HepG2 (cell line): ENCODE data around the gene CADPS2. TPM values are rescaled to one million over a fixed set of nuclear protein-coding genes. Genes with fewer than 3 reads are reported as not detected.

Experiments used
- ATAC-seq: fragments of 200-7000 bp; cut with Tn5 transposase; 3 replicates; pipeline ENCODE4 v1.9.1; 2020; ENCODE audit warnings: mild to moderate bottlenecking, moderate library complexity
- BruUV-seq: library from RNA; stranded (reverse); fragments of 400-500 nt; replicated peaks from 2 replicates; lab custom pipeline; 2021; lab: Mats Ljungman, UMichigan
- CTCF ChIA-PET: fragments of 300-600 bp; formaldehyde crosslinking; extraction: SDS; loops from one replicate; lab custom pipeline; 2021; ENCODE audit warnings: low total read pairs, inconsistent platforms, low intra/inter-chr PET ratio; lab: Yijun Ruan, JAX
- POLR2A ChIA-PET: fragments of 350-600 bp; sonication (Branson Sonifier 250); formaldehyde crosslinking; loops from one replicate; lab custom pipeline; 2020; ENCODE audit warnings: antibody characterized with exemption, inconsistent platforms; lab: Yijun Ruan, JAX
- DNase-seq: peaks from one replicate; pipeline ENCODE4 v3.0.0-alpha.2; 2015; ENCODE audit warnings: low spot score
- FAIRE-seq: peaks from 3 replicates; lab custom pipeline; 2011; peaks lifted over from hg19 to GRCh38; lab: Jason Lieb, UNC
- H2AFZ ChIP-seq: one replicate; pipeline ENCODE4 v1.6.1; 2011; ENCODE audit warnings: low read length, inconsistent platforms
- H3K27ac ChIP-seq: fragments of 300-600 bp; 3 replicates; pipeline ENCODE4 v1.8.0; 2011; ENCODE audit warnings: mixed run types, mild to moderate bottlenecking, mixed read lengths, low read length, inconsistent platforms; ENCODE audit not compliant: insufficient read depth; ENCODE audit errors: extremely low read length
- H3K27me3 ChIP-seq, 2 experiments: fragments of 200-600 bp in 1 of 2; 2 replicates in 1 of 2; 3 replicates in 1 of 2; pipeline versions ENCODE4 v1.6.0 to v1.8.0; 2011; ENCODE audit warnings: low read length in 2 of 2, mild to moderate bottlenecking in 2 of 2, moderate library complexity in 2 of 2, inconsistent platforms in 1 of 2; ENCODE audit not compliant: insufficient read depth in 2 of 2, control insufficient read depth in 1 of 2
- H3K36me3 ChIP-seq, 2 experiments: fragments of 200-600 bp in 1 of 2; replicated peaks in 1 of 2; 2 replicates in 1 of 2; 3 replicates in 1 of 2; pipeline versions ENCODE4 v1.5.1 to v1.8.0; 2011; ENCODE audit warnings: low read length in 2 of 2, inconsistent platforms in 1 of 2; ENCODE audit not compliant: insufficient read depth in 2 of 2, control insufficient read depth in 1 of 2
- H3K4me1 ChIP-seq: 2 replicates; pipeline ENCODE4 v1.5.1; 2012; ENCODE audit warnings: low read length, inconsistent platforms; ENCODE audit not compliant: insufficient read depth
- H3K4me2 ChIP-seq: 2 replicates; pipeline ENCODE4 v1.6.0; 2011; ENCODE audit warnings: low read depth, low read length, inconsistent platforms
- H3K4me3 ChIP-seq, 3 experiments: fragments of 200-600 bp in 1 of 3; sonication (generic), shearing (Covaris generic) in 1 of 3; replicated peaks in 1 of 3; 2 replicates each; pipeline ENCODE4 v1.5.1; 2011 to 2016; ENCODE audit warnings: low read length in 3 of 3, inconsistent platforms in 2 of 3, low read depth in 2 of 3, mild to moderate bottlenecking in 2 of 3, control low read depth in 1 of 3, mixed read lengths in 1 of 3; ENCODE audit not compliant: insufficient read depth in 1 of 3
- H3K79me2 ChIP-seq: one replicate; pipeline ENCODE4 v1.6.1; 2011; ENCODE audit warnings: low read length, inconsistent platforms; ENCODE audit not compliant: insufficient read depth
- H3K9ac ChIP-seq: 2 replicates; pipeline ENCODE4 v1.6.0; 2011; ENCODE audit warnings: mild to moderate bottlenecking, low read depth, low read length, inconsistent platforms; ENCODE audit not compliant: insufficient read depth
- H3K9me3 ChIP-seq: 2 replicates; pipeline ENCODE4 v1.5.1; 2012; ENCODE audit warnings: mild to moderate bottlenecking, low read length
- H4K20me1 ChIP-seq: 2 replicates; pipeline ENCODE4 v1.6.0; 2011; ENCODE audit warnings: inconsistent platforms, mild to moderate bottlenecking, low read length, moderate library complexity; ENCODE audit not compliant: insufficient read depth
- EZH2 ChIP-seq: conservative IDR thresholded peaks from 2 replicates; pipeline ENCODE4 v1.6.1; 2012; ENCODE audit warnings: mild to moderate bottlenecking, low read depth, low read length, moderate library complexity
- KLF12 ChIP-seq: sonication (generic); formaldehyde crosslinking; IDR thresholded peaks from 2 replicates; pipeline ENCODE4 v1.4.0; 2020; ENCODE audit warnings: missing genetic modification reagents, borderline replicate concordance
- MYNN ChIP-seq: sonication (generic); formaldehyde crosslinking; IDR thresholded peaks from 2 replicates; pipeline ENCODE4 v1.4.0; 2020; ENCODE audit warnings: mild to moderate bottlenecking, low read depth, missing genetic modification reagents
- SP1 ChIP-seq, 2 experiments: fragments of 450-650 bp in 1 of 2; sonication (generic) in 1 of 2; formaldehyde crosslinking in 1 of 2; IDR thresholded peaks; 2 replicates each; pipeline versions ENCODE4 v1.4.0 to v1.6.1; 2016 to 2020; ENCODE audit warnings: missing genetic modification reagents in 1 of 2
- ZBTB7A ChIP-seq: sonication (generic); formaldehyde crosslinking; IDR thresholded peaks from 2 replicates; pipeline ENCODE4 v1.8.0; 2022; ENCODE audit warnings: mild to moderate bottlenecking, missing genetic modification reagents
- ZEB1 ChIP-seq: IDR thresholded peaks from 2 replicates; pipeline ENCODE4 v1.6.1; 2012; ENCODE audit warnings: mild to moderate bottlenecking, low read depth, inconsistent platforms; ENCODE audit not compliant: insufficient replicate concordance
- ZNF124 ChIP-seq: sonication (generic); formaldehyde crosslinking; IDR thresholded peaks from 2 replicates; pipeline ENCODE4 v1.4.0; 2020; ENCODE audit warnings: missing genetic modification reagents
- ZNF17 ChIP-seq: sonication (generic); formaldehyde crosslinking; IDR thresholded peaks from 2 replicates; pipeline ENCODE4 v1.5.0; 2020; ENCODE audit warnings: mild to moderate bottlenecking, missing genetic modification reagents
- ZNF292 ChIP-seq: sonication (generic); formaldehyde crosslinking; IDR thresholded peaks from 2 replicates; pipeline ENCODE4 v1.8.1; 2022; ENCODE audit warnings: mild to moderate bottlenecking, low read depth, missing genetic modification reagents, borderline replicate concordance
- ZNF333 ChIP-seq: sonication (generic); formaldehyde crosslinking; IDR thresholded peaks from 2 replicates; pipeline ENCODE4 v1.4.0; 2020; ENCODE audit warnings: mild to moderate bottlenecking, missing genetic modification reagents, borderline replicate concordance
- ZNF382 ChIP-seq: sonication (generic); formaldehyde crosslinking; IDR thresholded peaks from 2 replicates; pipeline ENCODE4 v1.5.0; 2020; ENCODE audit warnings: missing genetic modification reagents, mild to moderate bottlenecking, borderline replicate concordance
- ZNF501 ChIP-seq: sonication (generic); formaldehyde crosslinking; IDR thresholded peaks from 2 replicates; pipeline ENCODE4 v1.5.1; 2020; ENCODE audit warnings: mild to moderate bottlenecking, moderate library complexity, missing genetic modification reagents
- ZNF644 ChIP-seq: IDR thresholded peaks from 2 replicates; pipeline ENCODE4 v1.6.1; 2016; ENCODE audit warnings: low read depth
- ZNF720 ChIP-seq: sonication (generic); formaldehyde crosslinking; IDR thresholded peaks from 2 replicates; pipeline ENCODE4 v1.4.0; 2020; ENCODE audit warnings: missing genetic modification reagents
- ZNF792 ChIP-seq: IDR thresholded peaks from 2 replicates; pipeline ENCODE4 v1.6.1; 2016
- WGBS: methylation state at CpG from one replicate; pipeline ENCODE4 v1.1.6; 2017; ENCODE audit warnings: low lambda C conversion rate; 5-methylcytosine and 5-hydroxymethylcytosine counted together
- in situ Hi-C: cut with HindIII; loops from 2 replicates; pipeline ENCODE4 v1.10.0; 2017; ENCODE audit warnings: low pct_unique_long_range_greater_than_20kb; ENCODE audit not compliant: extremely low pct_ligation_motif_present
- intact Hi-C: fragments of 100-400 bp; cut with micrococcal nuclease; formaldehyde crosslinking; loops from one replicate; pipeline ENCODE4 v1.10.0; 2022; ENCODE audit not compliant: unreplicated experiment
- polyA plus RNA-seq, 8 experiments: library from polyadenylated mRNA; depleted of rRNA in 3 of 8; stranded (reverse) in 7 of 8; unstranded in 1 of 8; fragments of >200 nt; fragmentation: Illumina TruSeq in 4 of 8; extraction: Trizol in 4 of 8; gene quantifications; 2 replicates each; pipeline versions ENCODE4 v1.2.1 to v1.2.3, GENCODE V29; 2011 to 2016; ENCODE audit warnings: low read depth in 4 of 8, missing spikeins in 1 of 8, mixed read lengths in 1 of 8; ENCODE audit not compliant: insufficient read depth in 1 of 8
- total RNA-seq, 5 experiments: library from RNA; depleted of rRNA; stranded (reverse); fragments of >200 nt; fragmentation: Illumina TruSeq; extraction: Trizol; gene quantifications; 2 replicates each; pipeline ENCODE4 v1.2.3, GENCODE V29; 2016; ENCODE audit warnings: low read depth in 1 of 5
- TF ChIP-seq, protein P1 (sequence below): sonication (generic); formaldehyde crosslinking; IDR thresholded peaks from 2 replicates; pipeline ENCODE4 v1.4.0; 2020; ENCODE audit warnings: missing genetic modification reagents, borderline replicate concordance
- TF ChIP-seq, protein P2 (sequence below): sonication (generic); formaldehyde crosslinking; IDR thresholded peaks from 2 replicates; pipeline ENCODE4 v1.5.0; 2020; ENCODE audit warnings: mild to moderate bottlenecking, missing genetic modification reagents

Gene CADPS2
- total and polyA plus RNA-seq, 2 of the 13 experiments (the other 11 are each of a cell fraction or from before 2014, with no cell fraction given), result 17.6 to 43.8 TPM

DNA sequence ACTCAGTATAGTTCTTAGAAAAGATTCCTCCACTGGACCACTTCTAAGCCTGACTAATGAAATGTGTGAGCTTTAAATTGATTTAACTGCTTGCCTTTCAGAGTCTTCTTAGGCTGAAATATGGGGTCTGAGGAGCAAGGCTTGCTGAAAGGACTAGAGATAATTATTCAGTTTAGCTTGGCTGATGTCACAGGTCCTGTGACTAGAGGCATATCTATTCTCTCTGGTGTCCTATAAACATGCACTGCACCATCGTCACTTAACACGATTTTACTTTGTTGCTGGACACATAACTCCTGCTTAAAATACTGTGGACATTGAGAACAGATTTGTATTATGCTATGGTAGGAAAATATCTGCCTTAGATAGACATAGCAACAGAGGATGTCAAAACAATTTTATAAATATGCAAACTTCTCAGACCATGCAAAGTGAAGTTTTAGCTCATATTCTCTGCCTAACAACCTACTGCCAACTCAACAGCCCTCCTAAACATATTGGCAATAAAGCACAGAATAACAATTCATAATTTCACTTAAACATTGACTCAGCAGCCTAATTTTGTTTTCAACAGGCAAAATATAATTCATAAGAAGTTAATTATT lies 267.6 kb downstream of the CADPS2 start:
- ChIA-PET POLR2A (no interaction called here), CTCF (no interaction called here)
- BruUV-seq, result no TSS peak
- H3K9ac ChIP-seq, result no peak overlapping the region
- FAIRE-seq (no peak), ATAC-seq (no peak)
- no peak overlapping the region for H3K4me3 ChIP-seq
- H2AFZ ChIP-seq, result no peak overlapping the region
- H3K79me2 ChIP-seq, result no peaks in the 10 kb centered on the region
- in situ Hi-C loops, result no loop called here
- H3K36me3 ChIP-seq, result no peaks in the 10 kb centered on the region; a peak in 1 of 5 replicates
- H3K9me3 ChIP-seq, result no peaks in the 10 kb centered on the region
- peaks cover 7% of the 10 kb centered on the region; the same call in 1 of the 2 replicates for H3K4me1 ChIP-seq
- intact Hi-C loops, result no loop called here
- no peak overlapping the region for H3K4me2 ChIP-seq
- no peak for TF ChIP-seq ZNF333 (CRISPR knock-in tag)
- no peak for TF ChIP-seq SP1 (IDR thresholded peaks at IDR 0.05)
- no peak for TF ChIP-seq SP1 (CRISPR knock-in tag; IDR thresholded peaks at IDR 0.05)
- TF ChIP-seq ZNF501 (CRISPR knock-in tag), result no peak
- TF ChIP-seq KLF12 (CRISPR knock-in tag), result no peak
- no peak for TF ChIP-seq EZH2
- TF ChIP-seq ZNF644, result no peak
- TF ChIP-seq ZNF720, result no peak
- TF ChIP-seq ZNF17 (CRISPR knock-in tag), result no peak
- no peak for TF ChIP-seq ZNF124 (CRISPR knock-in tag)
- no peak for TF ChIP-seq ZEB1
- TF ChIP-seq ZNF292 (CRISPR knock-in tag), result no peak
- TF ChIP-seq MYNN (CRISPR knock-in tag), result no peak
- no peak for TF ChIP-seq ZNF792 (CRISPR knock-in tag)
- TF ChIP-seq, protein P1, sequence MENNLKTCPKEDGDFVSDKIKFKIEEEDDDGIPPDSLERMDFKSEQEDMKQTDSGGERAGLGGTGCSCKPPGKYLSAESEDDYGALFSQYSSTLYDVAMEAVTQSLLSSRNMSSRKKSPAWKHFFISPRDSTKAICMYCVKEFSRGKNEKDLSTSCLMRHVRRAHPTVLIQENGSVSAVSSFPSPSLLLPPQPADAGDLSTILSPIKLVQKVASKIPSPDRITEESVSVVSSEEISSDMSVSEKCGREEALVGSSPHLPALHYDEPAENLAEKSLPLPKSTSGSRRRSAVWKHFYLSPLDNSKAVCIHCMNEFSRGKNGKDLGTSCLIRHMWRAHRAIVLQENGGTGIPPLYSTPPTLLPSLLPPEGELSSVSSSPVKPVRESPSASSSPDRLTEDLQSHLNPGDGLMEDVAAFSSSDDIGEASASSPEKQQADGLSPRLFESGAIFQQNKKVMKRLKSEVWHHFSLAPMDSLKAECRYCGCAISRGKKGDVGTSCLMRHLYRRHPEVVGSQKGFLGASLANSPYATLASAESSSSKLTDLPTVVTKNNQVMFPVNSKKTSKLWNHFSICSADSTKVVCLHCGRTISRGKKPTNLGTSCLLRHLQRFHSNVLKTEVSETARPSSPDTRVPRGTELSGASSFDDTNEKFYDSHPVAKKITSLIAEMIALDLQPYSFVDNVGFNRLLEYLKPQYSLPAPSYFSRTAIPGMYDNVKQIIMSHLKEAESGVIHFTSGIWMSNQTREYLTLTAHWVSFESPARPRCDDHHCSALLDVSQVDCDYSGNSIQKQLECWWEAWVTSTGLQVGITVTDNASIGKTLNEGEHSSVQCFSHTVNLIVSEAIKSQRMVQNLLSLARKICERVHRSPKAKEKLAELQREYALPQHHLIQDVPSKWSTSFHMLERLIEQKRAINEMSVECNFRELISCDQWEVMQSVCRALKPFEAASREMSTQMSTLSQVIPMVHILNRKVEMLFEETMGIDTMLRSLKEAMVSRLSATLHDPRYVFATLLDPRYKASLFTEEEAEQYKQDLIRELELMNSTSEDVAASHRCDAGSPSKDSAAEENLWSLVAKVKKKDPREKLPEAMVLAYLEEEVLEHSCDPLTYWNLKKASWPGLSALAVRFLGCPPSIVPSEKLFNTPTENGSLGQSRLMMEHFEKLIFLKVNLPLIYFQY (CRISPR knock-in tag), result no peak
- no peak for TF ChIP-seq ZBTB7A (CRISPR knock-in tag)
- TF ChIP-seq, protein P2, sequence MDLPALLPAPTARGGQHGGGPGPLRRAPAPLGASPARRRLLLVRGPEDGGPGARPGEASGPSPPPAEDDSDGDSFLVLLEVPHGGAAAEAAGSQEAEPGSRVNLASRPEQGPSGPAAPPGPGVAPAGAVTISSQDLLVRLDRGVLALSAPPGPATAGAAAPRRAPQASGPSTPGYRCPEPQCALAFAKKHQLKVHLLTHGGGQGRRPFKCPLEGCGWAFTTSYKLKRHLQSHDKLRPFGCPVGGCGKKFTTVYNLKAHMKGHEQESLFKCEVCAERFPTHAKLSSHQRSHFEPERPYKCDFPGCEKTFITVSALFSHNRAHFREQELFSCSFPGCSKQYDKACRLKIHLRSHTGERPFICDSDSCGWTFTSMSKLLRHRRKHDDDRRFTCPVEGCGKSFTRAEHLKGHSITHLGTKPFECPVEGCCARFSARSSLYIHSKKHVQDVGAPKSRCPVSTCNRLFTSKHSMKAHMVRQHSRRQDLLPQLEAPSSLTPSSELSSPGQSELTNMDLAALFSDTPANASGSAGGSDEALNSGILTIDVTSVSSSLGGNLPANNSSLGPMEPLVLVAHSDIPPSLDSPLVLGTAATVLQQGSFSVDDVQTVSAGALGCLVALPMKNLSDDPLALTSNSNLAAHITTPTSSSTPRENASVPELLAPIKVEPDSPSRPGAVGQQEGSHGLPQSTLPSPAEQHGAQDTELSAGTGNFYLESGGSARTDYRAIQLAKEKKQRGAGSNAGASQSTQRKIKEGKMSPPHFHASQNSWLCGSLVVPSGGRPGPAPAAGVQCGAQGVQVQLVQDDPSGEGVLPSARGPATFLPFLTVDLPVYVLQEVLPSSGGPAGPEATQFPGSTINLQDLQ (CRISPR knock-in tag), result no peak
- TF ChIP-seq ZNF382 (CRISPR knock-in tag), result no peak
- TF ChIP-seq, all 625 proteins: peak for 0
- no peak for DNase-seq
- Histone ChIP-seq H3K27me3 (no peaks in the 10 kb centered on the region), H4K20me1 (no peaks in the 10 kb centered on the region), H3K27ac (no peak overlapping the region)
- 100% methylated on average over 2 of the region's 2 CpGs for WGBS
